H9 (cell line): ENCODE results near the gene GPR141. TPM values are rescaled to one million over a fixed set of nuclear protein-coding genes. Genes with fewer than 3 reads are reported as not detected.
A peak's percentile ranks its signal among the peaks of the same experiment; 100 is the strongest.

Experiments
- DNase-seq: peaks from one replicate; pipeline ENCODE4 v3.0.0-alpha.2; 2017
- H2AFZ ChIP-seq: one replicate; pipeline ENCODE4 v1.6.1; 2013; ENCODE audit warnings: mild to moderate bottlenecking, low read length, control low read depth, moderate library complexity
- H2AK5ac ChIP-seq: 2 replicates; pipeline ENCODE4 v1.6.1; 2013; ENCODE audit warnings: low read length, control low read depth, mixed read lengths; ENCODE audit not compliant: insufficient read length
- H2BK120ac ChIP-seq: one replicate; pipeline ENCODE4 v1.6.1; 2013; ENCODE audit warnings: low read depth, mild to moderate bottlenecking, low read length, control low read depth, inconsistent platforms; ENCODE audit not compliant: poor library complexity, severe bottlenecking
- H2BK12ac ChIP-seq: 2 replicates; pipeline ENCODE4 v1.6.1; 2013; ENCODE audit warnings: low read length, control low read depth, mixed read lengths, low read depth; ENCODE audit not compliant: insufficient read length
- H2BK15ac ChIP-seq: 2 replicates; pipeline ENCODE4 v1.6.1; 2013; ENCODE audit warnings: low read depth, low read length, control low read depth
- H2BK20ac ChIP-seq: one replicate; pipeline ENCODE4 v1.6.1; 2013; ENCODE audit warnings: low read depth, mild to moderate bottlenecking, low read length, control low read depth, inconsistent platforms; ENCODE audit not compliant: poor library complexity, severe bottlenecking
- H2BK5ac ChIP-seq: 2 replicates; pipeline ENCODE4 v1.6.1; 2013; ENCODE audit warnings: low read length, control low read depth, mixed read lengths; ENCODE audit not compliant: insufficient read length
- H3K14ac ChIP-seq: 2 replicates; pipeline ENCODE4 v1.6.1; 2013; ENCODE audit warnings: low read length, control low read depth; ENCODE audit not compliant: insufficient read depth
- H3K18ac ChIP-seq: 2 replicates; pipeline ENCODE4 v1.6.1; 2013; ENCODE audit warnings: low read depth, mild to moderate bottlenecking, mixed read lengths, low read length, control low read depth; ENCODE audit not compliant: insufficient read length
- H3K23ac ChIP-seq: 2 replicates; pipeline ENCODE4 v1.6.1; 2013; ENCODE audit warnings: low read length, control low read depth, mixed read lengths, low read depth; ENCODE audit not compliant: insufficient read length
- H3K23me2 ChIP-seq: 2 replicates; pipeline ENCODE4 v1.6.1; 2013; ENCODE audit warnings: low read depth, mild to moderate bottlenecking, mixed read lengths, low read length, control low read depth; ENCODE audit not compliant: insufficient read length, poor library complexity, severe bottlenecking
- H3K27ac ChIP-seq: 2 replicates; pipeline ENCODE4 v1.5.1; 2013; ENCODE audit warnings: low read length, control low read depth, mixed read lengths, low read depth; ENCODE audit not compliant: insufficient read length
- H3K27me3 ChIP-seq: 2 replicates; pipeline ENCODE4 v1.6.1; 2013; ENCODE audit warnings: low read length, control low read depth, inconsistent platforms; ENCODE audit not compliant: insufficient read depth
- H3K4ac ChIP-seq: 2 replicates; pipeline ENCODE4 v1.6.1; 2013; ENCODE audit warnings: low read depth, mild to moderate bottlenecking, control low read depth, inconsistent platforms, low read length, moderate library complexity
- H3K4me1 ChIP-seq: 2 replicates; pipeline ENCODE4 v1.6.1; 2013; ENCODE audit warnings: low read length, control low read depth, inconsistent platforms; ENCODE audit not compliant: insufficient read depth
- H3K4me2 ChIP-seq: 2 replicates; pipeline ENCODE4 v1.6.1; 2013; ENCODE audit warnings: low read length, control low read depth, mixed read lengths; ENCODE audit not compliant: insufficient read length, insufficient read depth
- H3K56ac ChIP-seq: 2 replicates; pipeline ENCODE4 v1.6.1; 2013; ENCODE audit warnings: low read depth, mild to moderate bottlenecking, mixed read lengths, low read length, control low read depth; ENCODE audit not compliant: insufficient read length
- H3K79me1 ChIP-seq: 2 replicates; pipeline ENCODE4 v1.6.1; 2013; ENCODE audit warnings: low read depth, mild to moderate bottlenecking, moderate library complexity, low read length, control low read depth, inconsistent platforms; ENCODE audit not compliant: insufficient read depth, poor library complexity, severe bottlenecking
- H3K79me2 ChIP-seq: 2 replicates; pipeline ENCODE4 v1.6.1; 2013; ENCODE audit warnings: low read length, control low read depth, inconsistent platforms; ENCODE audit not compliant: insufficient read depth
- H3K9ac ChIP-seq: 2 replicates; pipeline ENCODE4 v1.6.1; 2013; ENCODE audit warnings: low read length, control low read depth, mixed read lengths; ENCODE audit not compliant: insufficient read length; ENCODE audit errors: extremely low read depth
- H3K9me3 ChIP-seq: one replicate; pipeline ENCODE4 v1.6.1; 2013; ENCODE audit warnings: low read depth, low read length, inconsistent platforms; ENCODE audit not compliant: control insufficient read depth
- H3T11ph ChIP-seq: one replicate; pipeline ENCODE4 v1.6.1; 2013; ENCODE audit warnings: mild to moderate bottlenecking, low read length, control low read depth, inconsistent platforms
- H4K20me1 ChIP-seq: one replicate; pipeline ENCODE4 v1.6.1; 2013; ENCODE audit not compliant: control insufficient read depth, insufficient read length, insufficient read depth
- H4K5ac ChIP-seq: 2 replicates; pipeline ENCODE4 v1.6.1; 2013; ENCODE audit warnings: low read depth, mild to moderate bottlenecking, mixed read lengths, low read length, control low read depth; ENCODE audit not compliant: insufficient read length
- H4K8ac ChIP-seq: replicated peaks from 2 replicates; pipeline ENCODE4 v1.6.1; 2013; ENCODE audit warnings: low read length, control low read depth, mixed read lengths, low read depth; ENCODE audit not compliant: insufficient read length
- H4K91ac ChIP-seq: 2 replicates; pipeline ENCODE4 v1.6.1; 2013; ENCODE audit warnings: low read depth, mild to moderate bottlenecking, moderate library complexity, mixed read lengths, low read length, control low read depth; ENCODE audit not compliant: insufficient read length
- H3K27ac Mint-ChIP-seq, 3 experiments: 2 replicates in 2 of 3; 3 replicates in 1 of 3; pipeline ENCODE4 v1.8.0; 2020 to 2021; ENCODE audit warnings: mixed read lengths in 3 of 3, mild to moderate bottlenecking in 1 of 3, moderate library complexity in 1 of 3
- H3K27me3 Mint-ChIP-seq: 2 replicates; pipeline ENCODE4 v1.8.0; 2021; ENCODE audit warnings: low read depth, mild to moderate bottlenecking, moderate library complexity, mixed read lengths
- H3K36me3 Mint-ChIP-seq, 3 experiments: 2 replicates in 2 of 3; 3 replicates in 1 of 3; pipeline ENCODE4 v1.8.0; 2020 to 2021; ENCODE audit warnings: low read depth in 3 of 3, mixed read lengths in 3 of 3; ENCODE audit not compliant: insufficient read depth in 1 of 3
- H3K4me1 Mint-ChIP-seq, 2 experiments: 2 replicates each; pipeline ENCODE4 v1.8.0; 2020; ENCODE audit warnings: mixed read lengths in 2 of 2
- H3K4me3 Mint-ChIP-seq, 2 experiments: 2 replicates in 1 of 2; 3 replicates in 1 of 2; pipeline ENCODE4 v1.8.0; 2020 to 2021; ENCODE audit warnings: mild to moderate bottlenecking in 2 of 2, mixed read lengths in 2 of 2, moderate library complexity in 1 of 2
- H3K9me3 Mint-ChIP-seq, 2 experiments: 2 replicates in 1 of 2; 3 replicates in 1 of 2; pipeline ENCODE4 v1.8.0; 2020; ENCODE audit warnings: mild to moderate bottlenecking in 2 of 2, mixed read lengths in 2 of 2, moderate library complexity in 1 of 2
- WGBS: extraction: QIAGEN DNeasy Blood & Tissue Kit; methylation state at CpG from one replicate; pipeline ENCODE4 v1.1.7; 2013; ENCODE audit warnings: missing lambda C conversion rate, low lambda C conversion rate, mixed read lengths; ENCODE audit not compliant: insufficient read length; ENCODE audit errors: extremely low coverage; 5-methylcytosine and 5-hydroxymethylcytosine counted together
- total RNA-seq: library from RNA; stranded (reverse); gene quantifications from 2 replicates; pipeline ENCODE4 v1.2.1, GENCODE V29; 2021
- TF ChIP-seq, protein P1 (sequence below): fragments of 200-600 bp; sonication (generic); conservative IDR thresholded peaks from 3 replicates; pipeline ENCODE4 v1.8.0; 2021; ENCODE audit warnings: antibody characterized with exemption, mild to moderate bottlenecking

The GPR141 gene
- total RNA-seq, 1 experiment from 2014 or later = 0.50 TPM

DNA sequence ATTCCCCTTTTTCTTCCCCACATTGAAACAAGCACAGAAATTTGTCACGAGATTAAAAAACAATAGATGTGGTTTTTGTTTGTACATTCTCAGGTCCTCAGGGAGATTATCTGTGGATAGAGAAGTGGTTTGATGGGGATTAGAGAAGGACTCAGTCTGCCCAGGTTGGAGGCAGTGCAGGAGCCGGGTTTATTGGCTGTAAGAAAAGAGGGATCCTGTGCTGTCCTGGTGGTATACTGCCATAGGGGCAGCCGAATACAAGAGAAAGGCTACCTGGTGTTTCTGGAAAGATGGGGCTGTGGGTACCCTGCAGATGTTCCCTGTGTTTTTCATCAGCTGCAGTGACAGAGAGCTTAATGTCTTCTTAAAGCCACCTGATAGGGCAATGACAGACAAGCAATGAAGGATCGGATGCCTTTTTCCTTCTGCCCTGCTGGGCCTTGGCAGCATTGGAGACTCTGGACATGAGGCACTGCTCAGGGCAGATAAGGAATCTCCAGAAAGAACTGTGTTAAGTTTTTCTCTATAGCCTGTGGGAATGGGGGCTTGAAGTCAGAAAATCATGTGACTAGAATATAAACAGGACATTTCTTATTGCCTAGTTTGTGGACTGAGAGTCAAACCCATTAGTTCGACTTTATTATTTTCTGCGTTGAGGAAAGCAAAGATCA lies 18.1 kb upstream of the GPR141 start:
- no CpG with 5 or more reads among the region's 6 CpGs for WGBS

More for the DNA sequence above, 18.1 kb upstream of the GPR141 start:
- H3K4me2 ChIP-seq = no peak overlapping the region
- DNase-seq = no peak
- H2BK12ac ChIP-seq = no peak overlapping the region
- no peaks in the 10 kb centered on the region for H3K36me3 Mint-ChIP-seq
- H2AK5ac ChIP-seq = no peak overlapping the region
- H3K4me3 Mint-ChIP-seq = no peak overlapping the region
- no peak overlapping the region for H4K8ac ChIP-seq
- no peak overlapping the region for H3K4ac ChIP-seq
- H3K23me2 ChIP-seq = no peaks in the 10 kb centered on the region
- H3K9me3 Mint-ChIP-seq = no peaks in the 10 kb centered on the region
- H3K27ac Mint-ChIP-seq = peak overlapping the region in 2 of 3 experiments; percentile 21 to 41; a peak in 3 of 7 replicates
- no peak overlapping the region for H2BK5ac ChIP-seq
- no peaks in the 10 kb centered on the region for H3K27me3 ChIP-seq
- H3K4me1 Mint-ChIP-seq = peaks cover 40 to 45% of the 10 kb centered on the region in 2 experiments
- H3K23ac ChIP-seq = no peak overlapping the region
- peaks cover 13% of the 10 kb centered on the region for H3K4me1 ChIP-seq
- H3K27me3 Mint-ChIP-seq = no peaks in the 10 kb centered on the region
- H2BK120ac ChIP-seq = no peak overlapping the region
- no peak overlapping the region for H2AFZ ChIP-seq
- H3K79me1 ChIP-seq = no peaks in the 10 kb centered on the region
- no peak overlapping the region for H2BK15ac ChIP-seq
- no peaks in the 10 kb centered on the region for H4K20me1 ChIP-seq
- TF ChIP-seq, protein P1, sequence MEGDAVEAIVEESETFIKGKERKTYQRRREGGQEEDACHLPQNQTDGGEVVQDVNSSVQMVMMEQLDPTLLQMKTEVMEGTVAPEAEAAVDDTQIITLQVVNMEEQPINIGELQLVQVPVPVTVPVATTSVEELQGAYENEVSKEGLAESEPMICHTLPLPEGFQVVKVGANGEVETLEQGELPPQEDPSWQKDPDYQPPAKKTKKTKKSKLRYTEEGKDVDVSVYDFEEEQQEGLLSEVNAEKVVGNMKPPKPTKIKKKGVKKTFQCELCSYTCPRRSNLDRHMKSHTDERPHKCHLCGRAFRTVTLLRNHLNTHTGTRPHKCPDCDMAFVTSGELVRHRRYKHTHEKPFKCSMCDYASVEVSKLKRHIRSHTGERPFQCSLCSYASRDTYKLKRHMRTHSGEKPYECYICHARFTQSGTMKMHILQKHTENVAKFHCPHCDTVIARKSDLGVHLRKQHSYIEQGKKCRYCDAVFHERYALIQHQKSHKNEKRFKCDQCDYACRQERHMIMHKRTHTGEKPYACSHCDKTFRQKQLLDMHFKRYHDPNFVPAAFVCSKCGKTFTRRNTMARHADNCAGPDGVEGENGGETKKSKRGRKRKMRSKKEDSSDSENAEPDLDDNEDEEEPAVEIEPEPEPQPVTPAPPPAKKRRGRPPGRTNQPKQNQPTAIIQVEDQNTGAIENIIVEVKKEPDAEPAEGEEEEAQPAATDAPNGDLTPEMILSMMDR = no peak
- H4K5ac ChIP-seq = no peak overlapping the region
- no peak overlapping the region for H3K27ac ChIP-seq
- H3K56ac ChIP-seq = no peak overlapping the region
- H3K79me2 ChIP-seq = no peaks in the 10 kb centered on the region
- H4K91ac ChIP-seq = no peak overlapping the region
- H2BK20ac ChIP-seq = no peak overlapping the region
- no peak overlapping the region for H3K14ac ChIP-seq
- H3K9ac ChIP-seq = no peak overlapping the region
- no peak overlapping the region for H3T11ph ChIP-seq
- no peaks in the 10 kb centered on the region for H3K9me3 ChIP-seq
- H3K18ac ChIP-seq = no peak overlapping the region
